Kidney (tissue), 22 donors: ENCODE results near the gene RNF5. TPM values are rescaled to one million over a fixed set of nuclear protein-coding genes. Genes with fewer than 3 reads are reported as not detected.

Source experiments
- DNase-seq, 5 donors: peaks; one replicate each; pipeline ENCODE4 v3.0.0-alpha.2; 2013 to 2020
- FAIRE-seq: peaks from 2 replicates; lab custom pipeline; 2012; peaks lifted over from hg19 to GRCh38; lab: Jason Lieb, UNC
- H3K27ac ChIP-seq, 2 donors: one replicate each; pipeline ENCODE4 v1.7.0; 2013; ENCODE audit warnings: low read depth in 2 of 2, low read length in 2 of 2, inconsistent platforms in 1 of 2
- H3K27me3 ChIP-seq: one replicate; pipeline ENCODE4 v1.7.1; 2013; ENCODE audit warnings: low read length, inconsistent platforms; ENCODE audit not compliant: control insufficient read depth, insufficient read depth
- H3K36me3 ChIP-seq, 3 donors: one replicate each; pipeline versions ENCODE4 v1.7.0 to v1.7.1; 2013; ENCODE audit warnings: low read length in 3 of 3, control low read depth in 1 of 3, inconsistent platforms in 1 of 3; ENCODE audit not compliant: insufficient read depth in 3 of 3, control insufficient read depth in 2 of 3
- H3K4me1 ChIP-seq, 3 donors: one replicate each; pipeline versions ENCODE4 v1.7.0 to v1.7.1; 2013; ENCODE audit warnings: low read length in 3 of 3, inconsistent platforms in 1 of 3, low read depth in 1 of 3; ENCODE audit not compliant: control insufficient read depth in 2 of 3, insufficient read depth in 2 of 3
- H3K4me3 ChIP-seq, 3 donors: one replicate each; pipeline versions ENCODE4 v1.7.0 to v1.8.1; 2013; ENCODE audit warnings: low read length in 3 of 3, control low read depth in 1 of 3, inconsistent platforms in 1 of 3
- H3K9ac ChIP-seq, 3 donors: one replicate each; pipeline versions ENCODE4 v1.7.0 to v1.7.1; 2013; ENCODE audit warnings: low read length in 3 of 3, control low read depth in 1 of 3, inconsistent platforms in 1 of 3
- H3K9me3 ChIP-seq, 3 donors: one replicate each; pipeline versions ENCODE4 v1.7.0 to v1.7.1; 2013; ENCODE audit warnings: low read length in 3 of 3, control low read depth in 1 of 3, inconsistent platforms in 1 of 3; ENCODE audit not compliant: control insufficient read depth in 2 of 3, insufficient read depth in 1 of 3
- CTCF ChIP-seq: IDR thresholded peaks from 3 replicates; pipeline ENCODE4 v1.5.1; 2012; ENCODE audit warnings: mild to moderate bottlenecking, moderate library complexity, borderline replicate concordance; ENCODE audit not compliant: insufficient read depth; ENCODE audit errors: extremely low read depth
- intact Hi-C: fragments of 100-400 bp; cut with DNase I; formaldehyde crosslinking; loops from one replicate; pipeline ENCODE4 v1.11.1; 2022
- long read RNA-seq, 10 donors: library from polyadenylated mRNA in 1 of 10; unstranded in 1 of 10; transcript quantifications; one replicate each; pipeline ENCODE4 v2.0.0 and lab custom pipeline, GENCODE V29; 2021 to 2026
- polyA plus RNA-seq: library from polyadenylated mRNA; stranded (reverse); fragments of 350-450 nt; fragmentation: Illumina TruSeq; extraction: RNeasy Lipid Tissue Mini Kit (QIAGEN cat#74804); gene quantifications from one replicate; pipeline ENCODE4 v1.2.3, GENCODE V29; 2014; ENCODE audit warnings: low read depth, low replicate concordance; ENCODE audit not compliant: insufficient read depth
- total RNA-seq: library from RNA; stranded (reverse); fragmentation: NEBNext Ultra II Directional; extraction: Animal tissue kit (Norgen Biotek cat#: 25700); gene quantifications from one replicate; pipeline ENCODE4 v1.2.1, GENCODE V29; 2021
- donor health status: control.
- donor health status: control.
- donor health status: control.
- donor health status: control.
- donor health status: control.
- donor health status: DM: yes; HTN: yes; CAD: no.
- donor health status: Normal renal cell carcinoma (clear cell type).

Gene RNF5
- 74.1 TPM for total RNA-seq
- polyA plus RNA-seq, result 208 TPM
- long read RNA-seq, donor 1, transcript RNF5-203 (6 exons, 1,168 nt), result major isoform, 32 of 32 reads
- long read RNA-seq, donor 1, partial matches to known transcripts, result 0 of 32 reads
- long read RNA-seq, donor 1, other reads (novel, unspliced or antisense), result 0 of 32 reads
- long read RNA-seq, donor 2, transcript RNF5-203 (6 exons, 1,168 nt), result major isoform, 42 of 109 reads
- long read RNA-seq, donor 2, partial matches to known transcripts, result 55 of 109 reads
- long read RNA-seq, donor 2, other reads (novel, unspliced or antisense), result 12 of 109 reads
- long read RNA-seq, donor 3, transcript RNF5-203 (6 exons, 1,168 nt), result major isoform, 68 of 93 reads
- long read RNA-seq, donor 3, partial matches to known transcripts, result 11 of 93 reads
- long read RNA-seq, donor 3, other reads (novel, unspliced or antisense), result 14 of 93 reads
- long read RNA-seq, donor 4, transcript RNF5-203 (6 exons, 1,168 nt), result major isoform, 52 of 57 reads
- long read RNA-seq, donor 4, partial matches to known transcripts, result 0 of 57 reads
- long read RNA-seq, donor 4, other reads (novel, unspliced or antisense), result 5 of 57 reads
- long read RNA-seq, donor 5, partial matches to known transcripts, result 0 of 2 reads
- long read RNA-seq, donor 5, other reads (novel, unspliced or antisense), result 0 of 2 reads
- long read RNA-seq, donor 6, transcript RNF5-203 (6 exons, 1,168 nt), result major isoform, 79 of 186 reads
- long read RNA-seq, donor 6, partial matches to known transcripts, result 81 of 186 reads
- long read RNA-seq, donor 6, other reads (novel, unspliced or antisense), result 26 of 186 reads
- long read RNA-seq, donor 7, partial matches to known transcripts, result 8 of 10 reads
- long read RNA-seq, donor 7, other reads (novel, unspliced or antisense), result 2 of 10 reads
- long read RNA-seq, donor 8, transcript RNF5-203 (6 exons, 1,168 nt), result major isoform, 35 of 71 reads
- long read RNA-seq, donor 8, partial matches to known transcripts, result 31 of 71 reads
- long read RNA-seq, donor 8, other reads (novel, unspliced or antisense), result 5 of 71 reads
- long read RNA-seq, donor 9, transcript RNF5-203 (6 exons, 1,168 nt), result major isoform, 13 of 25 reads
- long read RNA-seq, donor 9, partial matches to known transcripts, result 12 of 25 reads
- long read RNA-seq, donor 9, other reads (novel, unspliced or antisense), result 0 of 25 reads
- long read RNA-seq, donor 10, transcript RNF5-203 (6 exons, 1,168 nt), result major isoform, 43 of 92 reads
- long read RNA-seq, donor 10, partial matches to known transcripts, result 49 of 92 reads
- long read RNA-seq, donor 10, other reads (novel, unspliced or antisense), result 0 of 92 reads

GRCh38 chr6:32177788-32178546 is at the start of gene RNF5:
Gene RNF5 (plus strand): TSS chr6:32178405. CDS start chr6:32178512, 107 bp downstream.
- H3K4me1 ChIP-seq, result peaks cover 7 to 31% (median 30%) of the 10 kb centered on the region in 3 donors

GRCh38 chr6:32128751-32129296 is 49.4 kb upstream of the RNF5 start:
- TF ChIP-seq CTCF, result no peak
- intact Hi-C loops, result no loop called here
- Histone ChIP-seq H3K27ac (no peak overlapping the region), H3K4me1 (peaks cover 7 to 24% (median 12%) of the 10 kb centered on the region in 3 donors), H3K9me3 (no peaks in the 10 kb centered on the region), H3K4me3 (peak overlapping the region in 2 of 3 donors; percentile 77 to 81), H3K9ac (no peak overlapping the region), H3K27me3 (no peaks in the 10 kb centered on the region), H3K36me3 (peaks cover 2 to 4% (median 4%) of the 10 kb centered on the region in 3 donors)
- FAIRE-seq (no peak), DNase-seq (no peak)

More at GRCh38 chr6:32177788-32178546, at the start of gene RNF5:
- FAIRE-seq, result peak; percentile 98
- Histone ChIP-seq H3K36me3 (peaks cover 0 to 11% (median 0%) of the 10 kb centered on the region in 3 donors), H3K4me3 (peak within 1 kb of the TSS; percentile 94 to 99 (median 95)), H3K27me3 (no peaks in the 10 kb centered on the region), H3K27ac (peak within 1 kb of the TSS; percentile 93 to 98), H3K9me3 (no peaks in the 10 kb centered on the region), H3K9ac (peak within 1 kb of the TSS; percentile 89 to 91 (median 90))
- intact Hi-C loops, result no loop called here
- TF ChIP-seq CTCF, result no peak
- peak; percentile 98 to 100 (median 99) for DNase-seq
